H1 (cell line): ENCODE measurements around the gene TP53BP2. TPM values are rescaled to one million over a fixed set of nuclear protein-coding genes. Genes with fewer than 3 reads are reported as not detected.

ENCODE experiments used
- CTCF ChIA-PET: fragments of 300-600 bp; sonication (Branson Sonifier 250); formaldehyde crosslinking; loops from one replicate; lab custom pipeline; 2021; ENCODE audit not compliant: partially characterized antibody; lab: Charles Lee
- POLR2A ChIA-PET: fragments of 300-600 bp; sonication (Branson Sonifier 250); formaldehyde crosslinking; loops from one replicate; lab custom pipeline; 2021; ENCODE audit warnings: inconsistent platforms; ENCODE audit not compliant: partially characterized antibody; lab: Charles Lee
- DNase-seq, 2 experiments: peaks; one replicate each; pipeline versions ENCODE4 v3.0.0 to v3.0.0-alpha.2; 2010 to 2022; ENCODE audit warnings: low spot score in 2 of 2, low read depth in 1 of 2, mixed read lengths in 1 of 2
- FAIRE-seq: peaks from 2 replicates; lab custom pipeline; 2011; peaks lifted over from hg19 to GRCh38; lab: Jason Lieb, UNC
- H2AFZ ChIP-seq: 2 replicates; pipeline ENCODE4 v1.8.1; 2012; ENCODE audit warnings: low read length, inconsistent platforms
- H2AK5ac ChIP-seq: 2 replicates; pipeline ENCODE4 v1.6.1; 2013; ENCODE audit warnings: low read depth, low read length
- H2BK120ac ChIP-seq: replicated peaks from 2 replicates; pipeline ENCODE3; 2013; ENCODE audit warnings: low read depth, low read length, inconsistent platforms
- H2BK12ac ChIP-seq: 2 replicates; pipeline ENCODE4 v1.6.1; 2013; ENCODE audit warnings: low read depth, low read length
- H2BK15ac ChIP-seq: 2 replicates; pipeline ENCODE4 v1.6.1; 2013; ENCODE audit warnings: low read length
- H2BK20ac ChIP-seq: 2 replicates; pipeline ENCODE4 v1.6.1; 2013; ENCODE audit warnings: low read length
- H2BK5ac ChIP-seq: 2 replicates; pipeline ENCODE4 v1.6.1; 2013; ENCODE audit warnings: low read depth, low read length
- H3K14ac ChIP-seq: 2 replicates; pipeline ENCODE4 v1.6.1; 2013; ENCODE audit warnings: inconsistent platforms; ENCODE audit not compliant: insufficient read length
- H3K18ac ChIP-seq: 2 replicates; pipeline ENCODE4 v1.6.1; 2013; ENCODE audit warnings: low read length; ENCODE audit errors: extremely low read depth
- H3K23ac ChIP-seq: 2 replicates; pipeline ENCODE4 v1.6.1; 2013; ENCODE audit warnings: inconsistent platforms; ENCODE audit not compliant: insufficient read length
- H3K23me2 ChIP-seq: 2 replicates; pipeline ENCODE4 v1.6.1; 2013; ENCODE audit warnings: low read depth, low read length
- H3K27ac ChIP-seq: 2 replicates; pipeline ENCODE4 v1.6.1; 2011; ENCODE audit warnings: low read depth, low read length, inconsistent platforms
- H3K27me3 ChIP-seq, 4 experiments: replicated peaks in 1 of 4; 1 replicate in 1 of 4; 2 replicates in 3 of 4; pipeline versions ENCODE4 v1.6.1 to v1.8.1; 2011 to 2013; ENCODE audit warnings: low read length in 3 of 4, mild to moderate bottlenecking in 3 of 4, inconsistent platforms in 2 of 4, mixed read lengths in 2 of 4, moderate library complexity in 1 of 4; ENCODE audit not compliant: control insufficient read depth in 3 of 4, insufficient read depth in 3 of 4; ENCODE audit errors: extremely low read depth in 1 of 4
- H3K36me3 ChIP-seq, 4 experiments: 2 replicates each; pipeline versions ENCODE4 v1.6.1 to v1.8.1; 2011 to 2013; ENCODE audit warnings: mild to moderate bottlenecking in 4 of 4, low read length in 3 of 4, moderate library complexity in 2 of 4, control low read depth in 1 of 4, inconsistent platforms in 1 of 4; ENCODE audit not compliant: insufficient read depth in 4 of 4, control insufficient read depth in 2 of 4
- H3K4ac ChIP-seq: replicated peaks from 2 replicates; pipeline ENCODE3; 2013; ENCODE audit warnings: low read length, low read depth, mixed read lengths, inconsistent platforms; ENCODE audit not compliant: insufficient read length
- H3K4me1 ChIP-seq, 4 experiments: replicated peaks in 1 of 4; 1 replicate in 1 of 4; 2 replicates in 3 of 4; pipeline versions ENCODE4 v1.6.1 to v1.8.1; 2011 to 2013; ENCODE audit warnings: low read length in 3 of 4, inconsistent platforms in 2 of 4, mixed read lengths in 1 of 4; ENCODE audit not compliant: insufficient read depth in 4 of 4, control insufficient read depth in 3 of 4
- H3K4me2 ChIP-seq, 2 experiments: 2 replicates each; pipeline versions ENCODE4 v1.6.1 to v1.8.1; 2011 to 2013; ENCODE audit warnings: low read depth in 2 of 2, low read length in 2 of 2, control low read depth in 1 of 2, inconsistent platforms in 1 of 2, mild to moderate bottlenecking in 1 of 2; ENCODE audit not compliant: insufficient read depth in 1 of 2
- H3K4me3 ChIP-seq, 4 experiments: fragments of 200-600, 300-600 bp in 1 of 4; sonication (generic), shearing (Covaris generic), sonication (Bioruptor Twin) in 1 of 4; 2 replicates each; pipeline versions ENCODE4 v1.5.1 to v1.8.1; 2011 to 2016; ENCODE audit warnings: low read length in 4 of 4, low read depth in 3 of 4, control low read depth in 2 of 4, inconsistent platforms in 2 of 4, mild to moderate bottlenecking in 2 of 4, mixed read lengths in 1 of 4, moderate library complexity in 1 of 4; ENCODE audit not compliant: insufficient read depth in 2 of 4; ENCODE audit errors: extremely low read depth in 1 of 4
- H3K56ac ChIP-seq: replicated peaks from 2 replicates; pipeline ENCODE3; 2013; ENCODE audit warnings: low read depth, mild to moderate bottlenecking, mixed read lengths, low read length, inconsistent platforms; ENCODE audit not compliant: insufficient read length
- H3K79me1 ChIP-seq: 2 replicates; pipeline ENCODE4 v1.6.1; 2013; ENCODE audit warnings: low read depth, low read length, control low read depth
- H3K79me2 ChIP-seq, 2 experiments: 2 replicates each; pipeline versions ENCODE4 v1.6.1 to v1.8.1; 2012 to 2013; ENCODE audit warnings: low read length in 2 of 2, mild to moderate bottlenecking in 2 of 2, inconsistent platforms in 1 of 2; ENCODE audit not compliant: insufficient read depth in 2 of 2, control insufficient read depth in 1 of 2
- H3K9ac ChIP-seq, 4 experiments: replicated peaks in 1 of 4; 1 replicate in 1 of 4; 2 replicates in 3 of 4; pipeline versions ENCODE4 v1.6.1 to v1.8.1; 2011 to 2013; ENCODE audit warnings: low read depth in 3 of 4, low read length in 3 of 4, control low read depth in 2 of 4, mild to moderate bottlenecking in 2 of 4, moderate library complexity in 2 of 4, inconsistent platforms in 1 of 4; ENCODE audit errors: extremely low read depth in 1 of 4
- H3K9me3 ChIP-seq, 2 experiments: 2 replicates each; pipeline versions ENCODE4 v1.6.1 to v1.8.1; 2012 to 2013; ENCODE audit warnings: mild to moderate bottlenecking in 2 of 2, moderate library complexity in 2 of 2, control low read depth in 1 of 2, inconsistent platforms in 1 of 2, low read depth in 1 of 2, low read length in 1 of 2, mixed read lengths in 1 of 2; ENCODE audit not compliant: insufficient read depth in 2 of 2
- H4K20me1 ChIP-seq, 2 experiments: replicated peaks in 1 of 2; 2 replicates each; pipeline versions ENCODE3 to v1.8.1; 2011 to 2013; ENCODE audit warnings: inconsistent platforms in 2 of 2, low read length in 2 of 2, mild to moderate bottlenecking in 1 of 2; ENCODE audit not compliant: insufficient read depth in 2 of 2, control insufficient read depth in 1 of 2
- H4K5ac ChIP-seq: 2 replicates; pipeline ENCODE4 v1.6.1; 2013; ENCODE audit warnings: low read length, low read depth, mixed read lengths, inconsistent platforms; ENCODE audit not compliant: insufficient read length
- H4K8ac ChIP-seq: 2 replicates; pipeline ENCODE4 v1.8.0; 2013; ENCODE audit warnings: mild to moderate bottlenecking, moderate library complexity, low read length, inconsistent platforms; ENCODE audit not compliant: insufficient read depth; ENCODE audit errors: extremely low read depth
- H4K91ac ChIP-seq: replicated peaks from 2 replicates; pipeline ENCODE3; 2013; ENCODE audit warnings: low read length, mixed read lengths, inconsistent platforms; ENCODE audit not compliant: insufficient read length
- GTF2F1 ChIP-seq: IDR thresholded peaks from 2 replicates; pipeline ENCODE4 v1.6.1; 2012; ENCODE audit warnings: low read depth, low read length, improper control_type of control experiment, borderline replicate concordance
- NRF1 ChIP-seq: IDR thresholded peaks from 2 replicates; pipeline ENCODE4 v1.6.1; 2011; ENCODE audit warnings: mild to moderate bottlenecking, low read depth, low read length, improper control_type of control experiment
- RNF2 ChIP-seq: fragments of 200-900, 300-1000 bp; sonication (generic); IDR thresholded peaks from 2 replicates; pipeline ENCODE4 v1.7.1; 2016; ENCODE audit warnings: borderline replicate concordance, low read depth, mild to moderate bottlenecking, antibody characterized with exemption, low read length; ENCODE audit not compliant: poor library complexity, severe bottlenecking; ENCODE audit errors: missing control alignments
- ZNF274 ChIP-seq: IDR thresholded peaks from 2 replicates; pipeline ENCODE4 v1.7.0; 2012; ENCODE audit warnings: low read length, borderline replicate concordance; ENCODE audit errors: extremely low read depth
- WGBS, 2 experiments: shearing (Covaris generic) in 1 of 2; methylation state at CpG; one replicate each; pipeline versions ENCODE4 v1.1.6 to v1.1.7; 2013 to 2015; ENCODE audit warnings: low lambda C conversion rate in 2 of 2, mixed read lengths in 2 of 2, inconsistent platforms in 1 of 2, low coverage in 1 of 2, missing lambda C conversion rate in 1 of 2; ENCODE audit not compliant: insufficient replicate concordance in 2 of 2, insufficient coverage in 1 of 2, insufficient read length in 1 of 2; ENCODE audit errors: extremely low coverage in 1 of 2, missing lambda C conversion rate in 1 of 2; 5-methylcytosine and 5-hydroxymethylcytosine counted together
- polyA plus RNA-seq, 7 experiments: library from polyadenylated mRNA; depleted of rRNA in 3 of 7; stranded (reverse) in 5 of 7; unstranded in 2 of 7; fragments of >200 nt in 5 of 7; fragments of 200-250 nt in 2 of 7; gene quantifications; 1 replicate in 5 of 7; 2 replicates in 1 of 7; 4 replicates in 1 of 7; pipeline versions ENCODE4 v1.2.1 to v1.2.3, GENCODE V29; 2011 to 2013; ENCODE audit warnings: missing spikeins in 2 of 7, mixed read lengths in 2 of 7
- total RNA-seq: library from RNA; stranded (reverse); fragmentation: NEBNext Ultra II Directional; extraction: Animal tissue kit (Norgen Biotek cat#: 25700); gene quantifications from 2 replicates; pipeline ENCODE4 v1.2.1, GENCODE V29; 2021

Gene TP53BP2
- total and polyA plus RNA-seq, 2 of the 8 experiments (the other 6 are each of a cell fraction or from before 2014, with no cell fraction given) = 18.0 to 38.7 TPM

- FAIRE-seq (no peak), DNase-seq (no peak)
- WGBS, 2 experiments = 91% methylated on average over 7 of the region's 7 CpGs; no CpG with 5 or more reads in 1 of the 2 experiments
- peak overlapping the region; percentile 56; the same call in 1 of the 2 replicates for H3K18ac ChIP-seq
- H3K79me1 ChIP-seq = no peaks in the 10 kb centered on the region
- H4K5ac ChIP-seq = no peak overlapping the region
- no peaks in the 10 kb centered on the region for H3K27me3 ChIP-seq
- H2AFZ ChIP-seq = no peak overlapping the region
- peaks cover 0 to 4% (median 1%) of the 10 kb centered on the region in 4 experiments; a peak in 3 of 7 replicates for H3K4me1 ChIP-seq
- H2BK5ac ChIP-seq = no peak overlapping the region
- POLR2A ChIA-PET = interaction anchor here (1.0 to 1.6 kb wide), 5 partner anchors 10 to 107 kb away, joined by 3 to 4 read pairs (median 4); partner anchors contain the start of gene CAPN2
- H3K9ac ChIP-seq = no peak overlapping the region
- CTCF ChIA-PET = interaction anchor here (0.6 to 5.2 kb wide), 7 partner anchors 9 to 41 kb away, joined by 3 to 55 read pairs (median 4); partner anchors contain the start of gene CAPN2
- no peaks in the 10 kb centered on the region for H3K36me3 ChIP-seq
- H3K14ac ChIP-seq = no peak overlapping the region
- H3K4me2 ChIP-seq = no peak overlapping the region
- H3K4ac ChIP-seq = no peak overlapping the region
- no peak for TF ChIP-seq RNF2
- no peak for TF ChIP-seq GTF2F1
- TF ChIP-seq NRF1 = no peak
- no peak for TF ChIP-seq ZNF274
- H3K9me3 ChIP-seq = no peaks in the 10 kb centered on the region
- no peak overlapping the region for H3K27ac ChIP-seq
- no peaks in the 10 kb centered on the region for H4K20me1 ChIP-seq
- H3K56ac ChIP-seq = no peak overlapping the region
- no peak overlapping the region; the same call in none of the 2 replicates for H2AK5ac ChIP-seq
- H3K4me3 ChIP-seq = no peak overlapping the region
- no peak overlapping the region for H2BK15ac ChIP-seq
- no peak overlapping the region for H2BK20ac ChIP-seq
- H4K8ac ChIP-seq = no peak overlapping the region
- no peak overlapping the region for H4K91ac ChIP-seq
- no peaks in the 10 kb centered on the region for H3K23me2 ChIP-seq
- no peak overlapping the region for H3K23ac ChIP-seq
- no peak overlapping the region for H2BK12ac ChIP-seq
- H2BK120ac ChIP-seq = no peak overlapping the region
- H3K79me2 ChIP-seq = no peaks in the 10 kb centered on the region
Observed at GRCh38 chr1:223739366-223740037, 106.2 kb downstream of the TP53BP2 start.
